Neural cell (in vitro differentiated cells): ENCODE data around the gene VAPA. TPM values are rescaled to one million over a fixed set of nuclear protein-coding genes. Genes with fewer than 3 reads are reported as not detected.

Source experiments
- H2AFZ ChIP-seq: fragments of 200-600, 300-800 bp; sonication (generic), shearing (Covaris generic); 2 replicates; pipeline ENCODE4 v1.6.0; 2014; ENCODE audit warnings: low read depth, mild to moderate bottlenecking, antibody characterized with exemption, low read length, moderate library complexity
- H3F3A ChIP-seq: fragments of 200-600 bp; shearing (Covaris generic); 2 replicates; pipeline ENCODE4 v1.6.1; 2016; ENCODE audit warnings: mild to moderate bottlenecking, moderate library complexity, mixed read lengths, antibody characterized with exemption, low read length; ENCODE audit not compliant: insufficient read depth, poor library complexity, severe bottlenecking
- H3K27ac ChIP-seq: fragments of 200-600, 300-800 bp; sonication (generic), shearing (Covaris generic); 2 replicates; pipeline ENCODE4 v1.5.1; 2014; ENCODE audit warnings: mild to moderate bottlenecking, low read length, moderate library complexity
- H3K27me3 ChIP-seq: fragments of 300-800, 200-600 bp; sonication (generic), shearing (Covaris generic); 2 replicates; pipeline ENCODE4 v1.6.0; 2014; ENCODE audit warnings: mild to moderate bottlenecking, low read depth, low read length, moderate library complexity; ENCODE audit not compliant: insufficient read depth
- H3K36me3 ChIP-seq: fragments of 300-800, 200-600 bp; sonication (generic), shearing (Covaris generic); 2 replicates; pipeline ENCODE4 v1.5.1; 2014; ENCODE audit warnings: mild to moderate bottlenecking, antibody characterized with exemption, low read length, moderate library complexity; ENCODE audit not compliant: insufficient read depth
- H3K4me2 ChIP-seq: fragments of 300-800, 200-600 bp; sonication (generic), shearing (Covaris generic); 2 replicates; pipeline ENCODE4 v1.6.0; 2014; ENCODE audit warnings: mild to moderate bottlenecking, low read length
- H3K4me3 ChIP-seq: fragments of 300-800, 200-600 bp; sonication (generic), shearing (Covaris generic); 2 replicates; pipeline ENCODE4 v1.5.1; 2014; ENCODE audit warnings: mild to moderate bottlenecking, low read length, moderate library complexity
- H3K79me2 ChIP-seq: fragments of 200-600 bp; shearing (Covaris generic); replicated peaks from 2 replicates; pipeline ENCODE4 v1.6.0; 2014; ENCODE audit warnings: mild to moderate bottlenecking, low read length, moderate library complexity; ENCODE audit not compliant: insufficient read depth
- H3K9ac ChIP-seq: fragments of 300-800, 200-600 bp; sonication (generic), shearing (Covaris generic); 2 replicates; pipeline ENCODE4 v1.6.1; 2016; ENCODE audit warnings: mild to moderate bottlenecking, low read length, mixed read lengths
- H3K9me2 ChIP-seq: fragments of 200-600 bp; shearing (Covaris generic); 2 replicates; pipeline ENCODE4 v1.6.1; 2016; ENCODE audit warnings: mild to moderate bottlenecking, low read length, mixed read lengths; ENCODE audit not compliant: insufficient read depth
- H3K9me3 ChIP-seq: fragments of 200-600, 300-800 bp; sonication (generic), shearing (Covaris generic); 2 replicates; pipeline ENCODE4 v1.6.1; 2016; ENCODE audit warnings: mild to moderate bottlenecking, mixed run types, low read length, moderate library complexity, mixed read lengths
- H4K20me1 ChIP-seq: fragments of 200-600 bp; shearing (Covaris generic); 2 replicates; pipeline ENCODE4 v1.6.1; 2016; ENCODE audit warnings: mild to moderate bottlenecking, mixed run types; ENCODE audit not compliant: insufficient read depth
- EP300 ChIP-seq: fragments of 450-650 bp; conservative IDR thresholded peaks from 2 replicates; pipeline ENCODE4 v1.6.1; 2014; ENCODE audit warnings: antibody characterized with exemption, mild to moderate bottlenecking, moderate library complexity; ENCODE audit not compliant: poor library complexity, severe bottlenecking
- EZH2 ChIP-seq: fragments of 200-600, 300-800 bp; shearing (Covaris generic), sonication (generic); IDR thresholded peaks from 2 replicates; pipeline ENCODE4 v1.6.1; 2014; ENCODE audit warnings: antibody characterized with exemption, low read length, borderline replicate concordance, mild to moderate bottlenecking; ENCODE audit not compliant: insufficient read depth, poor library complexity, severe bottlenecking
- MXI1 ChIP-seq: fragments of 450-650 bp; conservative IDR thresholded peaks from 2 replicates; pipeline ENCODE4 v1.6.1; 2014; ENCODE audit warnings: antibody characterized with exemption, mild to moderate bottlenecking; ENCODE audit not compliant: poor library complexity, severe bottlenecking
- POLR2AphosphoS5 ChIP-seq: IDR thresholded peaks from 2 replicates; pipeline ENCODE4 v1.6.1; 2012
- RAD21 ChIP-seq: fragments of 450-650 bp; conservative IDR thresholded peaks from 2 replicates; pipeline ENCODE4 v1.6.1; 2014; ENCODE audit warnings: antibody characterized with exemption, mild to moderate bottlenecking, moderate library complexity
- SMC3 ChIP-seq: fragments of 450-650 bp; conservative IDR thresholded peaks from 2 replicates; pipeline ENCODE4 v1.6.1; 2014; ENCODE audit warnings: antibody characterized with exemption, mild to moderate bottlenecking, moderate library complexity; ENCODE audit not compliant: poor library complexity
- TAF1 ChIP-seq: IDR thresholded peaks from 2 replicates; pipeline ENCODE4 v1.6.1; 2012; ENCODE audit warnings: low read depth
- polyA plus RNA-seq: library from polyadenylated mRNA; depleted of rRNA; stranded (reverse); fragments of >200 nt; gene quantifications from 2 replicates; pipeline ENCODE4 v1.2.3, GENCODE V29; 2014
- TF ChIP-seq, protein P1 (sequence below): IDR thresholded peaks from 2 replicates; pipeline ENCODE4 v1.6.1; 2012; ENCODE audit warnings: borderline replicate concordance
- TF ChIP-seq, protein P2 (sequence below): fragments of 450-650 bp; IDR thresholded peaks from 2 replicates; pipeline ENCODE4 v1.5.1; 2014; ENCODE audit warnings: antibody characterized with exemption, mild to moderate bottlenecking, moderate library complexity; ENCODE audit not compliant: poor library complexity, severe bottlenecking

VAPA gene
- polyA plus RNA-seq, 1 donor from 2014 or later, result 317 TPM

DNA sequence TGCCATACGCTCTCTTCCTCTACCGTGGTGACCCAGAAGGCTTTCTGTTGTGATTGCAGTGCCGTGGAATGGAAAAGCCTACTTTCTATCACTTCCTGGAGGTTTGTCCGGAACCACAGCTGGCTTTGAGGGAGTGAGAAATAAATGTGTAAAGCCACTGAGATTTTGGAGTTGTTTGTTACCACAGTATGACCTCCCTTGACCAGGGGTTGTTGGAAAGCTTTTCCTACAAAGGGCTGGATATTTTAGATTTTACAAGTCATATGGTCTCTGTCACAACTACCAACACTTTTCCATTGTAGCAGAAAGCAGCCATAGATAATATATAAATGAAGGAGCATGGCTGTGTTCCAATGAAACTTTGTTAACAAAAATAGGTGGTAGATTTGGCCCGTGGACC is 70.3 kb downstream of the VAPA start:
- Histone ChIP-seq H2AFZ (no peak overlapping the region), H3K9ac (no peak overlapping the region), H3K27ac (no peak overlapping the region), H3K27me3 (no peaks in the 10 kb centered on the region), H3K4me2 (no peak overlapping the region), H3K9me3 (no peaks in the 10 kb centered on the region), H3K9me2 (no peaks in the 10 kb centered on the region), H3K36me3 (no peaks in the 10 kb centered on the region), H4K20me1 (no peaks in the 10 kb centered on the region), H3K79me2 (no peaks in the 10 kb centered on the region), H3F3A (no peaks in the 10 kb centered on the region), H3K4me3 (no peak overlapping the region)
- TF ChIP-seq POLR2AphosphoS5 (no peak), EP300 (no peak), RAD21 (no peak), TAF1 (no peak), MXI1 (no peak), EZH2 (no peak), SMC3 (no peak)
- TF ChIP-seq, protein P1, sequence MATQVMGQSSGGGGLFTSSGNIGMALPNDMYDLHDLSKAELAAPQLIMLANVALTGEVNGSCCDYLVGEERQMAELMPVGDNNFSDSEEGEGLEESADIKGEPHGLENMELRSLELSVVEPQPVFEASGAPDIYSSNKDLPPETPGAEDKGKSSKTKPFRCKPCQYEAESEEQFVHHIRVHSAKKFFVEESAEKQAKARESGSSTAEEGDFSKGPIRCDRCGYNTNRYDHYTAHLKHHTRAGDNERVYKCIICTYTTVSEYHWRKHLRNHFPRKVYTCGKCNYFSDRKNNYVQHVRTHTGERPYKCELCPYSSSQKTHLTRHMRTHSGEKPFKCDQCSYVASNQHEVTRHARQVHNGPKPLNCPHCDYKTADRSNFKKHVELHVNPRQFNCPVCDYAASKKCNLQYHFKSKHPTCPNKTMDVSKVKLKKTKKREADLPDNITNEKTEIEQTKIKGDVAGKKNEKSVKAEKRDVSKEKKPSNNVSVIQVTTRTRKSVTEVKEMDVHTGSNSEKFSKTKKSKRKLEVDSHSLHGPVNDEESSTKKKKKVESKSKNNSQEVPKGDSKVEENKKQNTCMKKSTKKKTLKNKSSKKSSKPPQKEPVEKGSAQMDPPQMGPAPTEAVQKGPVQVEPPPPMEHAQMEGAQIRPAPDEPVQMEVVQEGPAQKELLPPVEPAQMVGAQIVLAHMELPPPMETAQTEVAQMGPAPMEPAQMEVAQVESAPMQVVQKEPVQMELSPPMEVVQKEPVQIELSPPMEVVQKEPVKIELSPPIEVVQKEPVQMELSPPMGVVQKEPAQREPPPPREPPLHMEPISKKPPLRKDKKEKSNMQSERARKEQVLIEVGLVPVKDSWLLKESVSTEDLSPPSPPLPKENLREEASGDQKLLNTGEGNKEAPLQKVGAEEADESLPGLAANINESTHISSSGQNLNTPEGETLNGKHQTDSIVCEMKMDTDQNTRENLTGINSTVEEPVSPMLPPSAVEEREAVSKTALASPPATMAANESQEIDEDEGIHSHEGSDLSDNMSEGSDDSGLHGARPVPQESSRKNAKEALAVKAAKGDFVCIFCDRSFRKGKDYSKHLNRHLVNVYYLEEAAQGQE, result no peak
- TF ChIP-seq, protein P2, sequence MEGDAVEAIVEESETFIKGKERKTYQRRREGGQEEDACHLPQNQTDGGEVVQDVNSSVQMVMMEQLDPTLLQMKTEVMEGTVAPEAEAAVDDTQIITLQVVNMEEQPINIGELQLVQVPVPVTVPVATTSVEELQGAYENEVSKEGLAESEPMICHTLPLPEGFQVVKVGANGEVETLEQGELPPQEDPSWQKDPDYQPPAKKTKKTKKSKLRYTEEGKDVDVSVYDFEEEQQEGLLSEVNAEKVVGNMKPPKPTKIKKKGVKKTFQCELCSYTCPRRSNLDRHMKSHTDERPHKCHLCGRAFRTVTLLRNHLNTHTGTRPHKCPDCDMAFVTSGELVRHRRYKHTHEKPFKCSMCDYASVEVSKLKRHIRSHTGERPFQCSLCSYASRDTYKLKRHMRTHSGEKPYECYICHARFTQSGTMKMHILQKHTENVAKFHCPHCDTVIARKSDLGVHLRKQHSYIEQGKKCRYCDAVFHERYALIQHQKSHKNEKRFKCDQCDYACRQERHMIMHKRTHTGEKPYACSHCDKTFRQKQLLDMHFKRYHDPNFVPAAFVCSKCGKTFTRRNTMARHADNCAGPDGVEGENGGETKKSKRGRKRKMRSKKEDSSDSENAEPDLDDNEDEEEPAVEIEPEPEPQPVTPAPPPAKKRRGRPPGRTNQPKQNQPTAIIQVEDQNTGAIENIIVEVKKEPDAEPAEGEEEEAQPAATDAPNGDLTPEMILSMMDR, result no peak

- Histone ChIP-seq H3K9ac (no peak overlapping the region), H3K27me3 (no peaks in the 10 kb centered on the region), H3K9me3 (no peaks in the 10 kb centered on the region), H4K20me1 (no peaks in the 10 kb centered on the region), H3K9me2 (no peaks in the 10 kb centered on the region), H3K36me3 (no peaks in the 10 kb centered on the region), H3K4me3 (no peak overlapping the region), H3K27ac (no peak overlapping the region), H2AFZ (no peak overlapping the region), H3K4me2 (no peak overlapping the region), H3K79me2 (no peaks in the 10 kb centered on the region), H3F3A (no peaks in the 10 kb centered on the region)
- TF ChIP-seq, protein P1, result no peak
- no peak for TF ChIP-seq RAD21
- no peak for TF ChIP-seq EP300
- no peak for TF ChIP-seq TAF1
- no peak for TF ChIP-seq SMC3
These were observed 71.8 kb downstream of the VAPA start for GRCh38 chr18:9985641-9986040.
